Measurements from ENCODE around the gene SEMA6A.

DNA sequence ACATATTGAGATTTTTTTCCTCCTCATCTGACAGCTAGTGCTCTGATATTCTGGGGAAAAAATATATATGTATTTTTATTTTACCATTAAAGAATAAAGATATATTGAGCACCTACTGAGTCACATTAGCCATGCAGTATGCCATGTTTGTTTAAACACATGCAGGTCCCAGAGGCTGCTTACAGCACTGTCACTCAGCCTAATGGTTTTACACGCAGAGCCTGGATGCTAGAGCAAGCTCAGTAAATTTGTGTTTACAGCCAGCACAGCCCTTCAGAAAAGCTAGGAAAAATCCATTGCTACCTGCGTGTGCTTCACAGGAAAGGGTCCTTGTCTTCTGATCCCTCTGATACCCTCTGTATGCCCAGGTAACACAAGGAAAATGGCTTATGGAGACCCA is 146.2 kb downstream of the SEMA6A start:
- TF ChIP-seq, protein P1, sequence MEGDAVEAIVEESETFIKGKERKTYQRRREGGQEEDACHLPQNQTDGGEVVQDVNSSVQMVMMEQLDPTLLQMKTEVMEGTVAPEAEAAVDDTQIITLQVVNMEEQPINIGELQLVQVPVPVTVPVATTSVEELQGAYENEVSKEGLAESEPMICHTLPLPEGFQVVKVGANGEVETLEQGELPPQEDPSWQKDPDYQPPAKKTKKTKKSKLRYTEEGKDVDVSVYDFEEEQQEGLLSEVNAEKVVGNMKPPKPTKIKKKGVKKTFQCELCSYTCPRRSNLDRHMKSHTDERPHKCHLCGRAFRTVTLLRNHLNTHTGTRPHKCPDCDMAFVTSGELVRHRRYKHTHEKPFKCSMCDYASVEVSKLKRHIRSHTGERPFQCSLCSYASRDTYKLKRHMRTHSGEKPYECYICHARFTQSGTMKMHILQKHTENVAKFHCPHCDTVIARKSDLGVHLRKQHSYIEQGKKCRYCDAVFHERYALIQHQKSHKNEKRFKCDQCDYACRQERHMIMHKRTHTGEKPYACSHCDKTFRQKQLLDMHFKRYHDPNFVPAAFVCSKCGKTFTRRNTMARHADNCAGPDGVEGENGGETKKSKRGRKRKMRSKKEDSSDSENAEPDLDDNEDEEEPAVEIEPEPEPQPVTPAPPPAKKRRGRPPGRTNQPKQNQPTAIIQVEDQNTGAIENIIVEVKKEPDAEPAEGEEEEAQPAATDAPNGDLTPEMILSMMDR (conservative IDR thresholded peaks at IDR 0.05; ENCODE audit: low read length) = no peak
- TF ChIP-seq EZH2phosphoT487 (IDR thresholded peaks at IDR 0.05; ENCODE audit: borderline replicate concordance, low read depth, low read length) = no peak
